K562 treated with DMSO at 1 percent for 48 hours (cell line): ENCODE data around the gene TOR1AIP2. TPM values are rescaled to one million over a fixed set of nuclear protein-coding genes. Genes with fewer than 3 reads are reported as not detected.

ENCODE experiments used
- total RNA-seq: library from RNA; unstranded; fragments of 300-600 nt; gene quantifications from 2 replicates; pipeline ENCODE4 v1.2.3, GENCODE V29; 2022; ENCODE audit warnings: low replicate concordance; ENCODE audit errors: extremely low read depth

TOR1AIP2 gene
- total RNA-seq, result not detected in 2 replicates

GRCh38 chr1:179877586-179878265, at the start of gene TOR1AIP2:
TSS of gene TOR1AIP2 (minus strand) at chr1:179877803. CDS start at chr1:179852665, 25,138 bp downstream.

GRCh38 chr1:179882253-179883039, 4.8 kb upstream of the TOR1AIP2 start, which contains the start of gene TOR1AIP1:
TSS of gene TOR1AIP1 (plus strand) at chr1:179882285. CDS start at chr1:179882503, 218 bp downstream.

Other genes starting within 250 kb of the TOR1AIP2 start
- gene FAM163A, start 134.5 kb downstream of the TOR1AIP2 start, total RNA-seq, result not detected in 2 replicates
- gene TOR1AIP1, start 4.5 kb upstream of the TOR1AIP2 start, total RNA-seq, result not detected in 2 replicates
- not detected in 2 replicates for gene CEP350, start 77.0 kb upstream of the TOR1AIP2 start, total RNA-seq